Measurements from ENCODE around the gene MYBPC2. TPM values are rescaled to one million over a fixed set of nuclear protein-coding genes. Genes with fewer than 3 reads are reported as not detected.

Gene MYBPC2
- total and polyA plus RNA-seq, 10 donors: 0.28 to 1.7 (median 0.42) TPM; not detected in 2

DNA sequence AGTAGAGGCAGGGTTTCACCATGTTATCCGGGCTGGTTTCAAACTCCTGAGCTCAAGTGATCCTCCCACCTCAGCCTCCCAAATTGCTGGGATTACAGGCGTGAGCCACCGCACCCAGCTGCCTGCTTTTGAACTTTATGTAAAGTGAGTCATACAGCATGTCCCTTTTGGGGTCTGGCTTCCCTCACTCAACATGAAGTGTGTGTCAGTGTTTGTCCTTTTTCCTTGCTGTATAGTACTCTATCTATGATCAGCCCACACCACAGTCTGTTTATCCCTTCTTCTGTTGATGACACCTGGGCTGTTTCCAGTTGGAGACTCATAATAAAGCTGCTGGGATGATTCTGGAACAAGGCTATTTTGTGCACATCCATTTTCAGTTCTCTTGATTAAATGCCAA lies 11.9 kb upstream of the MYBPC2 start:
- Histone ChIP-seq H3K27ac (peak overlapping the region in 3 of 8 donors; percentile 86 to 93 (median 86)), H3K4me3 (peak overlapping the region in 3 of 8 donors; percentile 51 to 81 (median 63)), H3K9me3 (no peaks in the 10 kb centered on the region), H3K4me1 (peaks cover 0 to 69% (median 31%) of the 10 kb centered on the region in 6 donors), H3K36me3 (peaks cover 0 to 37% (median 0%) of the 10 kb centered on the region in 6 donors), H3K27me3 (replicated peaks in 1 of 7) (peaks cover 0 to 59% (median 9%) of the 10 kb centered on the region in 7 donors)
- no peak for TF ChIP-seq POLR2A (IDR thresholded peaks at IDR 0.05)
- no peak for TF ChIP-seq CTCF (IDR thresholded peaks at IDR 0.05 in 8 of 11, conservative IDR thresholded peaks at IDR 0.05 in 3 of 11)
- intact Hi-C loops (cut with DNase I; ENCODE audit: low total_unique reads): no loop called here
- WGBS, 5 donors: 54 to 76% (median 64%) methylated on average over 3 of the region's 3 CpGs
- DNase-seq: no peak

DNA sequence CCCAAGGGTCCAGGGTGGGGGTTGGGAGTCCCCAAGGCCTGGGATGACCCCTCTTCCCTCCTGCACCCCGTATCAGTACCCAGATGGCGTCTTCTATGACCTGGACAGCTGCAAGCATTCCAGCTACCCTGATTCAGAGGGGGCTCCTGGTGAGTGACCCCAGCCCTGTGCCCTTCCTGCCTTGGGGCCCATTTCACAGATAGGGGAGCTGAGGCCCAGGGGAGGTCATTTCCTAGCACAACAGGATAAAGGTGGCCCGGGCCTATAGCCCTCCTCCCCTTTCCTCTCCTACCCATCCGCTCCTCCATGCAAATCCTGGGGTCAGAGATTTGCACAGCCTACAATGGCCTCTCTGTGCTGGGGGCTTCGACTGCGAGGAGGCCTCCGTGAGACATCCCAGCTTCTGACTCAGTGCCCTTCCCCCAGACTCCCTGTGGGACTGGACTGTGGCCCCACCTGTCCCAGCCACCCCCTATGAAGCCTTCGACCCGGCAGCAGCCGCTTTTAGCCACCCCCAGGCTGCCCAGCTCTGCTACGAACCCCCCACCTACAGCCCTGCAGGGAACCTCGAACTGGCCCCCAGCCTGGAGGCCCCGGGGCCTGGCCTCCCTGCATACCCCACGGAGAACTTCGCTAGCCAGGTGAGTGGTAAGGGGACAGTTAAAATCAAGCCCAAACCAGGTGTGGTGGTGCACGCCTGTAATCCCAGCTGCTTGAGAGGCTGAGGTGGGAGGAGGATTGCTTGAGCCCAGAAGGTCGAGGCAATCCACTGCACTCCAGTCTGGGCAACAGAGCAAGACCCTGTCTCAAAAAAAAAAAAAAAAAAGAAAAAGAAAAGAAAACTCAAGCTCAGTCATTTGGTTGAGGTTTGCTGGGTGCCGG lies 10.1 kb upstream of the MYBPC2 start:
- H3K36me3 ChIP-seq: peaks cover 0 to 38% (median 0%) of the 10 kb centered on the region in 6 donors
- 75 to 92% (median 82%) methylated on average over 16 to 18 of the region's 18 CpGs for WGBS, 5 donors
- peak overlapping the region in 3 of 8 donors; percentile 30 to 93 (median 31) for H3K27ac ChIP-seq
- H3K9me3 ChIP-seq: no peaks in the 10 kb centered on the region
- TF ChIP-seq CTCF (IDR thresholded peaks at IDR 0.05 in 8 of 11, conservative IDR thresholded peaks at IDR 0.05 in 3 of 11) (no peak), POLR2AphosphoS5 (IDR thresholded peaks at IDR 0.05) (no peak), POLR2A (IDR thresholded peaks at IDR 0.05) (no peak)
- H3K4me3 ChIP-seq: peak overlapping the region in 1 of 8 donors; percentile 81
- peaks cover 0 to 55% (median 14%) of the 10 kb centered on the region in 6 donors for H3K4me1 ChIP-seq
- peaks cover 0 to 56% (median 9%) of the 10 kb centered on the region in 7 donors for H3K27me3 ChIP-seq (replicated peaks in 1 of 7)
- DNase-seq: no peak
- intact Hi-C loops (cut with DNase I; ENCODE audit: low total_unique reads): no loop called here

GRCh38 chr19:50423279-50424113 lies 9.2 kb upstream of the MYBPC2 start:
- Histone ChIP-seq H3K9me3 (no peaks in the 10 kb centered on the region), H3K4me3 (no peak overlapping the region), H3K4me1 (peaks cover 0 to 55% (median 17%) of the 10 kb centered on the region in 6 donors), H3K27me3 (replicated peaks in 1 of 7) (peaks cover 0 to 54% (median 9%) of the 10 kb centered on the region in 7 donors), H3K36me3 (peaks cover 0 to 38% (median 0%) of the 10 kb centered on the region in 6 donors), H3K27ac (peak overlapping the region in 1 of 8 donors; percentile 21)
- TF ChIP-seq CTCF (IDR thresholded peaks at IDR 0.05 in 8 of 11, conservative IDR thresholded peaks at IDR 0.05 in 3 of 11): no peak
- no peak for TF ChIP-seq POLR2A (IDR thresholded peaks at IDR 0.05)
- TF ChIP-seq POLR2AphosphoS5 (IDR thresholded peaks at IDR 0.05): no peak
- intact Hi-C loops (cut with DNase I; ENCODE audit: low total_unique reads): no loop called here
- WGBS, 5 donors: 79 to 89% (median 86%) methylated on average over 22 of the region's 22 CpGs
- no peak for DNase-seq

All from spleen (tissue), 11 donors.